ENCODE results near the gene CAMTA1. TPM values are rescaled to one million over a fixed set of nuclear protein-coding genes. Genes with fewer than 3 reads are reported as not detected.

The CAMTA1 gene
- total and polyA plus RNA-seq, 9 of the 15 experiments (the other 6 are each of a cell fraction or from before 2014, with no cell fraction given), result 43.9 to 161 (median 65.9) TPM

- TF ChIP-seq THAP7 (CRISPR knock-in tag; IDR thresholded peaks at IDR 0.05) (no peak), YY1 (IDR thresholded peaks at IDR 0.05; ENCODE audit: borderline replicate concordance in 1 of 3, control insufficient read depth in 1 of 3, extremely low read depth in 1 of 3, insufficient read depth in 3 of 3, insufficient read length in 1 of 3, insufficient replicate concordance in 2 of 3, low read depth in 1 of 3, low read length in 2 of 3) (no peak), TBL1XR1 (IDR thresholded peaks at IDR 0.05; ENCODE audit: low read length in 2 of 2) (no peak), TCF7L2 (IDR thresholded peaks at IDR 0.05; ENCODE audit: low read depth, low read length) (no peak), ZNF76 (CRISPR knock-in tag; IDR thresholded peaks at IDR 0.05; ENCODE audit: borderline replicate concordance) (no peak), EHMT2 (IDR thresholded peaks at IDR 0.05) (no peak), NONO (IDR thresholded peaks at IDR 0.05; ENCODE audit: low read depth in 2 of 2, low read length in 1 of 2) (no peak), RNF2 (IDR thresholded peaks at IDR 0.05) (no peak), ZNF347 (CRISPR knock-in tag; IDR thresholded peaks at IDR 0.05; ENCODE audit: low read depth) (no peak)
These were observed 741.1 kb downstream of the CAMTA1 start (continued) for GRCh38 chr1:7526196-7526866.
